Calu3 (cell line): ENCODE measurements around the gene ARL13A. TPM values are rescaled to one million over a fixed set of nuclear protein-coding genes. Genes with fewer than 3 reads are reported as not detected.

Source experiments
- BruUV-seq: library from RNA; stranded (reverse); fragments of 400-500 nt; replicated peaks from 2 replicates; lab custom pipeline; 2021; lab: Mats Ljungman, UMichigan
- CTCF ChIA-PET: fragments of 300-600 bp; sonication (Branson Sonifier 250); formaldehyde crosslinking; loops from one replicate; lab custom pipeline; 2022; ENCODE audit warnings: antibody characterized with exemption; lab: Charles Lee
- DNase-seq: peaks from one replicate; pipeline ENCODE4 v3.0.0; 2022
- H3K27ac Mint-ChIP-seq: one replicate; pipeline ENCODE4 v1.8.0; 2022; ENCODE audit warnings: mixed read lengths; ENCODE audit not compliant: unreplicated experiment
- H3K27me3 Mint-ChIP-seq: one replicate; pipeline ENCODE4 v1.8.0; 2022; ENCODE audit warnings: mixed read lengths; ENCODE audit not compliant: unreplicated experiment
- H3K36me3 Mint-ChIP-seq: one replicate; pipeline ENCODE4 v1.8.0; 2022; ENCODE audit warnings: mild to moderate bottlenecking, moderate library complexity, mixed read lengths; ENCODE audit not compliant: insufficient read depth, unreplicated experiment
- H3K4me1 Mint-ChIP-seq: one replicate; pipeline ENCODE4 v1.8.0; 2022; ENCODE audit warnings: mild to moderate bottlenecking, low read depth, mixed read lengths; ENCODE audit not compliant: unreplicated experiment
- H3K4me3 Mint-ChIP-seq: one replicate; pipeline ENCODE4 v1.8.0; 2022; ENCODE audit warnings: mild to moderate bottlenecking, low read depth, moderate library complexity, mixed read lengths; ENCODE audit not compliant: unreplicated experiment
- H3K9me3 Mint-ChIP-seq: one replicate; pipeline ENCODE4 v1.8.0; 2022; ENCODE audit warnings: low read depth, mixed read lengths; ENCODE audit not compliant: unreplicated experiment
- intact Hi-C: fragments of 100-400 bp; cut with micrococcal nuclease; formaldehyde crosslinking; loops from one replicate; pipeline ENCODE4 v1.10.0; 2022; ENCODE audit not compliant: unreplicated experiment
- total RNA-seq: library from RNA; stranded (reverse); gene quantifications from 2 replicates; pipeline ENCODE4 v1.2.3, GENCODE V29; 2022
- TF ChIP-seq, protein P1 (sequence below): fragments of 200-600 bp; IDR thresholded peaks from one replicate; pipeline ENCODE4 v1.8.0; 2022; ENCODE audit warnings: antibody characterized with exemption; ENCODE audit not compliant: unreplicated experiment

Gene ARL13A
- total RNA-seq, 1 experiment from 2014 or later, result not detected

DNA sequence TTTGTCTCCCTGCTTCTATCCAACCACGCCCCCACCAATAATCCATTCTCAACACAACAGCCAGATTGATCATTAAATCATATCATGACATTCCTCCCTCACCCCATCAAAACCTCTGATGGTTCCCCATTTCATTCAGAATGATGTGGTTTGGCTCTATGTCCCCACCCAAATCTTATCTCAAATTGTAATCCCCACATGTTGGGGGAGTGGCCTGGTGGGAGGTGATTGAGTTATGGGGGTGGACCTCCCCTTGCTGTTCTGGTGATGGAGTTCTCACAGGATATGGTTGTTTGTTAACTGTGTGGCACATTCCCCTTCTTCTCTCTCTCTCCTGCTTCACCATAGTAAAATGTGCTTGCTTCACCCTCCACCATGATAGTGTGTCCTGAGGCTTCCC lies 59.1 kb downstream of the ARL13A start:
- H3K4me1 Mint-ChIP-seq, result no peaks in the 10 kb centered on the region
- intact Hi-C loops, result no loop called here
- no peak overlapping the region for H3K27ac Mint-ChIP-seq
- no peak overlapping the region for H3K4me3 Mint-ChIP-seq
- CTCF ChIA-PET, result no interaction called here
- no peaks in the 10 kb centered on the region for H3K9me3 Mint-ChIP-seq
- no peak for DNase-seq
- TF ChIP-seq, protein P1, sequence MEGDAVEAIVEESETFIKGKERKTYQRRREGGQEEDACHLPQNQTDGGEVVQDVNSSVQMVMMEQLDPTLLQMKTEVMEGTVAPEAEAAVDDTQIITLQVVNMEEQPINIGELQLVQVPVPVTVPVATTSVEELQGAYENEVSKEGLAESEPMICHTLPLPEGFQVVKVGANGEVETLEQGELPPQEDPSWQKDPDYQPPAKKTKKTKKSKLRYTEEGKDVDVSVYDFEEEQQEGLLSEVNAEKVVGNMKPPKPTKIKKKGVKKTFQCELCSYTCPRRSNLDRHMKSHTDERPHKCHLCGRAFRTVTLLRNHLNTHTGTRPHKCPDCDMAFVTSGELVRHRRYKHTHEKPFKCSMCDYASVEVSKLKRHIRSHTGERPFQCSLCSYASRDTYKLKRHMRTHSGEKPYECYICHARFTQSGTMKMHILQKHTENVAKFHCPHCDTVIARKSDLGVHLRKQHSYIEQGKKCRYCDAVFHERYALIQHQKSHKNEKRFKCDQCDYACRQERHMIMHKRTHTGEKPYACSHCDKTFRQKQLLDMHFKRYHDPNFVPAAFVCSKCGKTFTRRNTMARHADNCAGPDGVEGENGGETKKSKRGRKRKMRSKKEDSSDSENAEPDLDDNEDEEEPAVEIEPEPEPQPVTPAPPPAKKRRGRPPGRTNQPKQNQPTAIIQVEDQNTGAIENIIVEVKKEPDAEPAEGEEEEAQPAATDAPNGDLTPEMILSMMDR, result no peak
- H3K27me3 Mint-ChIP-seq, result no peaks in the 10 kb centered on the region
- no TSS peak for BruUV-seq
- H3K36me3 Mint-ChIP-seq, result peaks cover 9% of the 10 kb centered on the region

DNA sequence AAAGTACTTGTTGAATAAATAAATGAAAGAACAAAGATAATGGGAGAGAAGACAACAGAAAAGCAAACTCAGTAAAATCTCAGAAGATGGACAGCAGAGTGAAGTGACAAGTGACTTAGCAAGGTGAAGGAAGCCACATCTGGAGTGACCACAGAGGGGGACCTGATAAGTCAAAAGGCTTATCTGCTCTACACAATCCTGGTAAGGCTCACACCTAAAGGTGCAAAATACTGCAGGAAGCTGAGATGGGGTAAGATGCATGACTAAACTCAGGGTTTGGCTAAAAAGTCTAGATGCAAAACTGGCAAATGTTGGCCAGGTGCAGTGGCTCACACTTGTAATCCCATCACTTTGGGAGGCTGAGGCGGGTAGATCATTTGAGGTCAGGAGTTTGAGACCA lies 60.2 kb downstream of the ARL13A start:
- Mint-ChIP-seq H3K9me3 (no peaks in the 10 kb centered on the region), H3K27me3 (no peaks in the 10 kb centered on the region), H3K4me3 (no peak overlapping the region), H3K27ac (no peak overlapping the region), H3K36me3 (peaks cover 9% of the 10 kb centered on the region), H3K4me1 (no peaks in the 10 kb centered on the region)
- BruUV-seq, result no TSS peak
- CTCF ChIA-PET, result no interaction called here
- no peak for DNase-seq
- intact Hi-C loops, result no loop called here
- TF ChIP-seq, protein P1, result no peak

DNA sequence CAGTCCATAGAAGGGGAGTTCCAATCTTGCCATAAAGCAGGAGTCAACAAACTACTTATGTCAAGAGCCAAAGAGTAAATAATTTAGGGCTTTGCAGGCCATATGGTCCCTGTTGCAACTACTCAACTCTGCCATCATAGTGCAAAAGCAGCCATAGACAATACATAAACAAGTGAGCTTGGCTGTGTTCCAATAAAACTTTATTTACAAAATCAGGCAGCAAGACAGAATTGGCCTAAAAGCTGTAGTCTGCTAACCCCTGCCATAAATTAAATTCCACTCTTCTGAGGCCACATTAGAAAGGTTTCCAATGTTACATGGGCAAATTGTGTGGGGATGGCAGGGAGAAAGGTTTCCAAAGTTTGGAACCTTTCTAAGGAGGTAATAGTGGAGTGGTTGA lies 67.7 kb downstream of the ARL13A start:
- H3K4me1 Mint-ChIP-seq, result no peaks in the 10 kb centered on the region
- BruUV-seq, result no TSS peak
- intact Hi-C loops, result no loop called here
- TF ChIP-seq, protein P1, result no peak
- H3K27me3 Mint-ChIP-seq, result no peaks in the 10 kb centered on the region
- no peak for DNase-seq
- H3K27ac Mint-ChIP-seq, result no peak overlapping the region
- CTCF ChIA-PET, result no interaction called here
- H3K4me3 Mint-ChIP-seq, result no peak overlapping the region
- H3K36me3 Mint-ChIP-seq, result peaks cover 24% of the 10 kb centered on the region
- H3K9me3 Mint-ChIP-seq, result no peaks in the 10 kb centered on the region

DNA sequence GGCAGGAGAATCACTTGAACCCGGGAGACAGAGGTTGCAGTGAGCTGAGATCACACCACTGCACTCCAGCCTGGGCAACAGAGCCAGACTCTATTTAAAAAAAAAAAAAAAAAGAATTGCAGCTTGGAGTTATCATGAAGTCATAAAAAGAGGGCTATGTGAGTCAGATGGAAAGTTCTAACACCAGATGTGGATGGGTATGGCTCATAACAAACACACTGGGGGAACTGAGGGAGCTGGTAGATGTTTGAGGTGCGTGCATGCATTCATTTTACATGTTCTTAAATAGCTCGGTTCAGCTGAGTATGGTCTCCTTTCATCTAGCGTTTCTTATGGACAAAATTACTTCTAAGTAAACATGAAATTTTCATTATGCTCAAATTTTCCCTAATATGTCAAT lies 70.7 kb downstream of the ARL13A start:
- TF ChIP-seq, protein P1, result no peak
- DNase-seq, result no peak
- intact Hi-C loops, result no loop called here
- no TSS peak for BruUV-seq
- Mint-ChIP-seq H3K4me1 (no peaks in the 10 kb centered on the region), H3K27me3 (no peaks in the 10 kb centered on the region), H3K4me3 (no peak overlapping the region), H3K36me3 (peaks cover 21% of the 10 kb centered on the region), H3K9me3 (no peaks in the 10 kb centered on the region), H3K27ac (no peak overlapping the region)
- CTCF ChIA-PET, result no interaction called here

Other genes with a start within 250 kb of the ARL13A start
- 16.0 and 17.3 TPM in 2 replicates for gene SYTL4, start 237.6 kb upstream of the ARL13A start, total RNA-seq
- 66.3 and 67.2 TPM in 2 replicates for gene CSTF2, start 149.3 kb upstream of the ARL13A start, total RNA-seq
- gene NOX1, start 95.3 kb upstream of the ARL13A start, total RNA-seq, result not detected in 2 replicates
- 0.33 and 0.83 TPM in 2 replicates for gene XKRX, start 40.8 kb upstream of the ARL13A start, total RNA-seq
- gene TRMT2B, start 82.4 kb downstream of the ARL13A start, total RNA-seq, result 16.7 and 18.5 TPM in 2 replicates
- not detected in 2 replicates for gene TMEM35A, start 109.2 kb downstream of the ARL13A start, total RNA-seq
- gene CENPI, start 128.5 kb downstream of the ARL13A start, total RNA-seq, result 26.1 and 28.1 TPM in 2 replicates